GM12878 (cell line): ENCODE measurements around the gene ASB7. TPM values are rescaled to one million over a fixed set of nuclear protein-coding genes. Genes with fewer than 3 reads are reported as not detected.

Experiments
- ATAC-seq: fragments of 200-7000 bp; cut with Tn5 transposase; 3 replicates; pipeline ENCODE4 v1.9.1; 2020; ENCODE audit warnings: mild to moderate bottlenecking, moderate library complexity
- BruUV-seq: library from RNA; stranded (reverse); fragments of 400-500 nt; replicated peaks from 2 replicates; lab custom pipeline; 2021; lab: Mats Ljungman, UMichigan
- CTCF ChIA-PET: fragments of 300-600 bp; sonication (Branson Sonifier 250); formaldehyde crosslinking; extraction: SDS; loops from one replicate; lab custom pipeline; 2021; ENCODE audit warnings: inconsistent platforms; lab: Yijun Ruan, JAX
- POLR2A ChIA-PET: fragments of 350-600 bp; formaldehyde crosslinking; extraction: SDS; loops from one replicate; lab custom pipeline; 2021; ENCODE audit warnings: inconsistent platforms; lab: Charles Lee
- RAD21 ChIA-PET: fragments of 300-600 bp; sonication (Branson Sonifier 250); formaldehyde crosslinking; loops from one replicate; lab custom pipeline; 2023; ENCODE audit warnings: antibody characterized with exemption; ENCODE audit not compliant: unreplicated experiment; lab: Charles Lee
- SMC1A ChIA-PET: fragments of 300-600 bp; sonication (Branson Sonifier 250); formaldehyde crosslinking; loops from one replicate; lab custom pipeline; 2023; ENCODE audit not compliant: unreplicated experiment, uncharacterized antibody; lab: Charles Lee
- DNase-seq: peaks from one replicate; pipeline ENCODE4 v3.0.0-alpha.2; 2011; ENCODE audit warnings: low read depth, low spot score
- FAIRE-seq: peaks from 3 replicates; lab custom pipeline; 2011; peaks lifted over from hg19 to GRCh38; lab: Jason Lieb, UNC
- H2AFZ ChIP-seq: 2 replicates; pipeline ENCODE4 v1.6.0; 2011; ENCODE audit warnings: low read depth, low read length, control low read depth; ENCODE audit not compliant: control insufficient read depth
- H3K27ac ChIP-seq: 2 replicates; pipeline ENCODE4 v1.5.1; 2011; ENCODE audit warnings: control low read depth; ENCODE audit not compliant: control insufficient read depth, insufficient read depth
- H3K27me3 ChIP-seq, 2 experiments: replicated peaks in 1 of 2; 2 replicates each; pipeline versions ENCODE4 v1.6.0 to v1.6.1; 2011; ENCODE audit warnings: low read length in 1 of 2; ENCODE audit not compliant: control insufficient read depth in 2 of 2, insufficient read depth in 2 of 2
- H3K36me3 ChIP-seq, 2 experiments: 2 replicates each; pipeline ENCODE4 v1.5.1; 2011; ENCODE audit warnings: low read length in 1 of 2; ENCODE audit not compliant: control insufficient read depth in 2 of 2, insufficient read depth in 2 of 2
- H3K4me1 ChIP-seq: 2 replicates; pipeline ENCODE4 v1.6.1; 2011; ENCODE audit warnings: mild to moderate bottlenecking, low read length, moderate library complexity, mixed read lengths; ENCODE audit not compliant: control insufficient read depth, insufficient read depth
- H3K4me2 ChIP-seq: 2 replicates; pipeline ENCODE4 v1.6.0; 2011; ENCODE audit warnings: control low read depth; ENCODE audit not compliant: control insufficient read depth, insufficient read depth
- H3K4me3 ChIP-seq: fragments of 200-600 bp; sonication (generic); 2 replicates; pipeline ENCODE4 v1.5.1; 2016
- H3K79me2 ChIP-seq: 2 replicates; pipeline ENCODE4 v1.6.0; 2011; ENCODE audit warnings: low read length; ENCODE audit not compliant: control insufficient read depth, insufficient read depth
- H3K9ac ChIP-seq: 2 replicates; pipeline ENCODE4 v1.8.0; 2011; ENCODE audit warnings: low read length, control low read depth, mixed read lengths; ENCODE audit not compliant: control insufficient read depth, insufficient read depth
- H3K9me3 ChIP-seq: replicated peaks from 3 replicates; pipeline ENCODE4 v1.5.1; 2011; ENCODE audit warnings: mild to moderate bottlenecking, low read length; ENCODE audit not compliant: control insufficient read depth, insufficient read depth
- H4K20me1 ChIP-seq: 2 replicates; pipeline ENCODE4 v1.6.0; 2011; ENCODE audit not compliant: control insufficient read depth, insufficient read depth
- ASH2L ChIP-seq: fragments of 300-600, 200-600 bp; sonication (generic); IDR thresholded peaks from 2 replicates; pipeline ENCODE4 v1.6.1; 2017; ENCODE audit warnings: low read depth, mild to moderate bottlenecking, borderline replicate concordance
- BHLHE40 ChIP-seq, 2 experiments: fragments of 450-650 bp in 1 of 2; IDR thresholded peaks; 2 replicates each; pipeline ENCODE4 v1.6.1; 2011 to 2017; ENCODE audit warnings: low read depth in 2 of 2, borderline replicate concordance in 1 of 2, improper control_type of control experiment in 1 of 2, low read length in 1 of 2, mild to moderate bottlenecking in 1 of 2
- BRCA1 ChIP-seq: IDR thresholded peaks from 2 replicates; pipeline ENCODE4 v1.6.1; 2011; ENCODE audit warnings: low read depth, low read length, improper control_type of control experiment
- CBX5 ChIP-seq: sonication (generic); IDR thresholded peaks from 2 replicates; pipeline ENCODE4 v1.6.1; 2016; ENCODE audit warnings: low read depth, moderate library complexity, mild to moderate bottlenecking, inconsistent platforms
- GABPA ChIP-seq: IDR thresholded peaks from 2 replicates; pipeline ENCODE4 v1.6.1; 2014; ENCODE audit warnings: antibody characterized with exemption, low read depth, mild to moderate bottlenecking, inconsistent platforms
- HDGF ChIP-seq: fragments of 450-650 bp; IDR thresholded peaks from 2 replicates; pipeline ENCODE4 v1.6.1; 2016; ENCODE audit warnings: antibody characterized with exemption
- MEF2B ChIP-seq: fragments of 450-650 bp; IDR thresholded peaks from 2 replicates; pipeline ENCODE4 v1.6.1; 2018; ENCODE audit warnings: mild to moderate bottlenecking, moderate library complexity; ENCODE audit not compliant: partially characterized antibody, poor library complexity, severe bottlenecking
- MTA2 ChIP-seq: fragments of 450-650 bp; IDR thresholded peaks from 2 replicates; pipeline ENCODE4 v1.6.1; 2016; ENCODE audit warnings: low read depth, mild to moderate bottlenecking, moderate library complexity
- PAX5 ChIP-seq: IDR thresholded peaks from 2 replicates; pipeline ENCODE4 v1.6.1; 2011; ENCODE audit warnings: low read depth, low read length, borderline replicate concordance
- SIN3A ChIP-seq: IDR thresholded peaks from 2 replicates; pipeline ENCODE4 v1.6.1; 2012; ENCODE audit warnings: low read depth, low read length, improper control_type of control experiment
- SMAD1 ChIP-seq: fragments of 450-650 bp; IDR thresholded peaks from 2 replicates; pipeline ENCODE4 v1.6.1; 2018; ENCODE audit warnings: mild to moderate bottlenecking, low read depth; ENCODE audit not compliant: partially characterized antibody
- SUPT20H ChIP-seq: IDR thresholded peaks from 2 replicates; pipeline ENCODE4 v1.6.1; 2011; ENCODE audit warnings: low read depth, mild to moderate bottlenecking, low read length, moderate library complexity, borderline replicate concordance; ENCODE audit not compliant: control insufficient read depth
- ZNF384 ChIP-seq: IDR thresholded peaks from 2 replicates; pipeline ENCODE4 v1.6.1; 2012; ENCODE audit warnings: low read depth, mild to moderate bottlenecking, low read length, improper control_type of control experiment, borderline replicate concordance
- WGBS: methylation state at CpG from one replicate; pipeline ENCODE4 v1.1.6; 2016; ENCODE audit warnings: low lambda C conversion rate; ENCODE audit not compliant: insufficient replicate concordance, insufficient coverage; ENCODE audit errors: missing lambda C conversion rate; 5-methylcytosine and 5-hydroxymethylcytosine counted together
- in situ Hi-C: fragments of 300-500 bp; cut with MboI; formaldehyde crosslinking; loops from 9 replicates; pipeline ENCODE4 v1.14.3; 2018; ENCODE audit warnings: mixed read lengths
- intact Hi-C: fragments of 100-400 bp; cut with micrococcal nuclease; formaldehyde crosslinking; loops from one replicate; pipeline ENCODE4 v1.14.2; 2022; ENCODE audit not compliant: unreplicated experiment
- polyA plus RNA-seq, 11 experiments: library from polyadenylated mRNA; depleted of rRNA in 4 of 11; unstranded in 6 of 11; stranded (reverse) in 5 of 11; fragments of >200 nt; fragmentation: Nextera tagmentation in 4 of 11; fragmentation: Illumina TruSeq in 1 of 11; extraction: Ambion mirVana in 4 of 11; extraction: Trizol in 1 of 11; gene quantifications; 1 replicate in 1 of 11; 2 replicates in 10 of 11; pipeline versions ENCODE4 v1.2.1 to v1.2.3, GENCODE V29; 2011 to 2016; ENCODE audit warnings: inconsistent platforms in 2 of 11, missing spikeins in 2 of 11, low read depth in 1 of 11
- total RNA-seq, 4 experiments: library from RNA; depleted of rRNA in 3 of 4; stranded (reverse); fragments of >200 nt in 3 of 4; fragmentation: Illumina TruSeq in 1 of 4; extraction: Trizol in 1 of 4; gene quantifications; 2 replicates each; pipeline versions ENCODE4 v1.2.1 to v1.2.3, GENCODE V29; 2013 to 2021
- TF ChIP-seq, protein P1 (sequence below): fragments of 450-650 bp; IDR thresholded peaks from 2 replicates; pipeline ENCODE4 v1.6.1; 2017; ENCODE audit warnings: mild to moderate bottlenecking, moderate library complexity
- TF ChIP-seq, protein P2 (sequence below): fragments of 450-650 bp; IDR thresholded peaks from 2 replicates; pipeline ENCODE4 v1.6.1; 2018; ENCODE audit warnings: borderline replicate concordance, mild to moderate bottlenecking; ENCODE audit not compliant: partially characterized antibody

Gene ASB7
- total and polyA plus RNA-seq, 10 of the 15 experiments (the other 5 are each of a cell fraction or from before 2014, with no cell fraction given), result 2.7 to 13.9 (median 8.6) TPM

DNA sequence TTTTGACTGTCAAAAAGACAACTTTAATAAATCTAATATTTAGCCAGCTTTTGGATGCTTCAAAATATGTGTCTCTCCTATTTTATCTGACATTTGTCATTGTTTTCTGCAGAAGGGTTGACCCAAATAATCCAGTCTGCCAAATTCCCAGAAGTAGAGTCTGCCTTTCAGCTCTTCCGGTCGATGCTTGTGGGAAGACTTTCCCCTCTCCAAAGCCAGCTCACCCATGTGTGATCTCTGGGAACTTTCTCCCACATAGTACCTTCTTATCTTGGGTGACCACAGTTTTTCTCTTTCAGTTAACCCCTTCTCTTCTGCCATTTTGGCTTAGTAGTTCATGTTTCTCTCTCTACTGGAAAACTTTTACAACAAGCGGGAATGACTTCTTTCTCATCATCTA lies 94.1 kb downstream of the ASB7 start:
- ChIA-PET SMC1A (no interaction called here), POLR2A (no interaction called here), CTCF (interaction anchor here (0.7 kb wide), 1 partner anchor 18 kb away, joined by 3 read pairs; no protein-coding TSS in a partner anchor), RAD21 (no interaction called here)
- WGBS, result 50% methylated on average over 3 of the region's 3 CpGs
- no peak overlapping the region for H3K9ac ChIP-seq
- H3K79me2 ChIP-seq, result no peaks in the 10 kb centered on the region
- FAIRE-seq (no peak), DNase-seq (no peak), ATAC-seq (no peak)
- H2AFZ ChIP-seq, result no peak overlapping the region
- H3K27ac ChIP-seq, result no peak overlapping the region
- intact Hi-C loops (no loop called here), in situ Hi-C loops (no loop called here)
- no peaks in the 10 kb centered on the region for H3K27me3 ChIP-seq
- no peak overlapping the region for H3K4me2 ChIP-seq
- TF ChIP-seq SMAD1 (no peak), BHLHE40 (IDR thresholded peaks at IDR 0.05; ENCODE audit: borderline replicate concordance in 1 of 2, low read depth in 2 of 2, low read length in 1 of 2) (no peak), MTA2 (no peak), BRCA1 (no peak), GABPA (no peak), ASH2L (no peak), PAX5 (no peak), SUPT20H (no peak), SIN3A (no peak), CBX5 (no peak), ZNF384 (no peak), HDGF (no peak), MEF2B (no peak)
- TF ChIP-seq, protein P1, sequence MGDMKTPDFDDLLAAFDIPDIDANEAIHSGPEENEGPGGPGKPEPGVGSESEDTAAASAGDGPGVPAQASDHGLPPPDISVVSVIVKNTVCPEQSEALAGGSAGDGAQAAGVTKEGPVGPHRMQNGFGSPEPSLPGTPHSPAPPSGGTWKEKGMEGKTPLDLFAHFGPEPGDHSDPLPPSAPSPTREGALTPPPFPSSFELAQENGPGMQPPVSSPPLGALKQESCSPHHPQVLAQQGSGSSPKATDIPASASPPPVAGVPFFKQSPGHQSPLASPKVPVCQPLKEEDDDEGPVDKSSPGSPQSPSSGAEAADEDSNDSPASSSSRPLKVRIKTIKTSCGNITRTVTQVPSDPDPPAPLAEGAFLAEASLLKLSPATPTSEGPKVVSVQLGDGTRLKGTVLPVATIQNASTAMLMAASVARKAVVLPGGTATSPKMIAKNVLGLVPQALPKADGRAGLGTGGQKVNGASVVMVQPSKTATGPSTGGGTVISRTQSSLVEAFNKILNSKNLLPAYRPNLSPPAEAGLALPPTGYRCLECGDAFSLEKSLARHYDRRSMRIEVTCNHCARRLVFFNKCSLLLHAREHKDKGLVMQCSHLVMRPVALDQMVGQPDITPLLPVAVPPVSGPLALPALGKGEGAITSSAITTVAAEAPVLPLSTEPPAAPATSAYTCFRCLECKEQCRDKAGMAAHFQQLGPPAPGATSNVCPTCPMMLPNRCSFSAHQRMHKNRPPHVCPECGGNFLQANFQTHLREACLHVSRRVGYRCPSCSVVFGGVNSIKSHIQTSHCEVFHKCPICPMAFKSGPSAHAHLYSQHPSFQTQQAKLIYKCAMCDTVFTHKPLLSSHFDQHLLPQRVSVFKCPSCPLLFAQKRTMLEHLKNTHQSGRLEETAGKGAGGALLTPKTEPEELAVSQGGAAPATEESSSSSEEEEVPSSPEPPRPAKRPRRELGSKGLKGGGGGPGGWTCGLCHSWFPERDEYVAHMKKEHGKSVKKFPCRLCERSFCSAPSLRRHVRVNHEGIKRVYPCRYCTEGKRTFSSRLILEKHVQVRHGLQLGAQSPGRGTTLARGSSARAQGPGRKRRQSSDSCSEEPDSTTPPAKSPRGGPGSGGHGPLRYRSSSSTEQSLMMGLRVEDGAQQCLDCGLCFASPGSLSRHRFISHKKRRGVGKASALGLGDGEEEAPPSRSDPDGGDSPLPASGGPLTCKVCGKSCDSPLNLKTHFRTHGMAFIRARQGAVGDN, result no peak
- TF ChIP-seq, protein P2, sequence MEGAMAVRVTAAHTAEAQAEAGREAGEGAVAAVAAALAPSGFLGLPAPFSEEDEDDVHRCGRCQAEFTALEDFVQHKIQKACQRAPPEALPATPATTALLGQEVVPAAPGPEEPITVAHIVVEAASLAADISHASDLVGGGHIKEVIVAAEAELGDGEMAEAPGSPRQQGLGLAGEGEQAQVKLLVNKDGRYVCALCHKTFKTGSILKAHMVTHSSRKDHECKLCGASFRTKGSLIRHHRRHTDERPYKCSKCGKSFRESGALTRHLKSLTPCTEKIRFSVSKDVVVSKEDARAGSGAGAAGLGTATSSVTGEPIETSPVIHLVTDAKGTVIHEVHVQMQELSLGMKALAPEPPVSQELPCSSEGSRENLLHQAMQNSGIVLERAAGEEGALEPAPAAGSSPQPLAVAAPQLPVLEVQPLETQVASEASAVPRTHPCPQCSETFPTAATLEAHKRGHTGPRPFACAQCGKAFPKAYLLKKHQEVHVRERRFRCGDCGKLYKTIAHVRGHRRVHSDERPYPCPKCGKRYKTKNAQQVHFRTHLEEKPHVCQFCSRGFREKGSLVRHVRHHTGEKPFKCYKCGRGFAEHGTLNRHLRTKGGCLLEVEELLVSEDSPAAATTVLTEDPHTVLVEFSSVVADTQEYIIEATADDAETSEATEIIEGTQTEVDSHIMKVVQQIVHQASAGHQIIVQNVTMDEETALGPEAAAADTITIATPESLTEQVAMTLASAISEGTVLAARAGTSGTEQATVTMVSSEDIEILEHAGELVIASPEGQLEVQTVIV, result no peak
- no peaks in the 10 kb centered on the region for H3K4me1 ChIP-seq
- H3K36me3 ChIP-seq, result no peaks in the 10 kb centered on the region
- BruUV-seq, result no TSS peak
- H3K9me3 ChIP-seq, result no peaks in the 10 kb centered on the region; the same call in 2 of the 3 replicates
- no peak overlapping the region for H3K4me3 ChIP-seq
- H4K20me1 ChIP-seq, result no peaks in the 10 kb centered on the region
